ENCODE data around the gene CCNDBP1.

The CCNDBP1 gene

DNA sequence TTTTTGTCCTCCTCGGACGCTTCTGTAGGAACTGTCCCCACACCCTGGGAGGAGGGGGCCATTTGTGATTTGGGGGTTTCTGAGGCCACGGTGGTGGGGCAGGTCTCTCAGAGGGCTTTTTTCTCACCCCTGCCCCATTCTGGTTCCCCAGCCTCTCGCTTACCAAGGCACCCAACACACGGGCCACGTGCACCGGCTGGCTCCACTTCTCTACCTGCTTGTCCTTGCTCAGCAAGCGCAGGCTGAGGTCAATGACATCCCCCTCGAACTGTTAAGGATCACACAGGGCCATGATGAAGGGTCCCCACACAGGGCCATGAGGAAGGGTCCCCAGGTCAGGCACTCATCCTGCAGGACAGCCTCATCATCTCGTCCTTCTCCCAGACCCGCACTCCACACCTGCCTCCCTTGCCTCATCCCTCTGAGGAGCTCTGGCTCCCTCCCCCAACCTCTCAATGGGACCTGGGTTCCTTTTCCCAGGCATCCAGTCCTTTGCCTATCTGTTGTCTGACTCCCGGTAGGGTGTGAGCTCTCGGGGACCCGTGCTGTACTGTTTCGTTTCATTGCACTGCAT lies 25.1 kb downstream of the CCNDBP1 start:
- no peak overlapping the region for H3K9ac ChIP-seq (ENCODE audit: low read depth, low read length)
- H3K4me3 ChIP-seq (ENCODE audit: low read length): no peak overlapping the region
- H3K27me3 ChIP-seq (ENCODE audit: insufficient read depth, low read length): no peaks in the 10 kb centered on the region; the same call in 1 of the 2 replicates

DNA sequence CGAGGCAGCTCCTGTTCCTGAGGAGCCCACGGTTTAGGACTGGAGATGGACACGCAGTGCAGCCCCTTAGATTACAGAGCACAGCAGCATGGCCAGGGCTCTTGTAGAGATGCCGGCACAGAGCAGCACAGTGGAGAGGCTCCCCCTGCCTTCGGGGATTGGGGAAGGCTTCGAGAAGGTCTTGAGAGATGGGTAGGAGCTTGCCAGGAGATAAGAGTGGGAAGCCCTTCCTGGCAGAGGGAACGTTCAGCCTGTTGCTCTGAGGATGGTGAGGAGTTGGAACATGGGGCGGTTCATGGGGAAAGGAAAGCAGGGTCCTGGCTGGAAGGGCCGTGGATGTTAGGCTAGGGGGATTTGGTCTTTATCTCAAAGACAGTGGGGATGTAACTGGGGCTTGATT lies 25.6 kb downstream of the CCNDBP1 start:
- no peaks in the 10 kb centered on the region for H3K4me1 ChIP-seq (ENCODE audit: insufficient read depth, low read length)
- H3K27ac ChIP-seq (ENCODE audit: low read length): no peak overlapping the region
- H3K4me3 ChIP-seq (ENCODE audit: low read length): no peak overlapping the region
- H3K36me3 ChIP-seq (ENCODE audit: insufficient read depth, low read depth, low read length): no peaks in the 10 kb centered on the region
- no peak overlapping the region for H3K9ac ChIP-seq (ENCODE audit: low read depth, low read length)
- no peaks in the 10 kb centered on the region; the same call in 1 of the 2 replicates for H3K27me3 ChIP-seq (ENCODE audit: insufficient read depth, low read length)
- H3K9me3 ChIP-seq (ENCODE audit: insufficient read depth, low read depth, low read length): no peaks in the 10 kb centered on the region; the same call in 1 of the 2 replicates

More for the DNA sequence above, 25.1 kb downstream of the CCNDBP1 start:
- Histone ChIP-seq H3K27ac (ENCODE audit: low read length) (no peak overlapping the region), H3K36me3 (ENCODE audit: insufficient read depth, low read depth, low read length) (no peaks in the 10 kb centered on the region), H3K9me3 (ENCODE audit: insufficient read depth, low read depth, low read length) (no peaks in the 10 kb centered on the region; the same call in 1 of the 2 replicates), H3K4me1 (ENCODE audit: insufficient read depth, low read length) (no peaks in the 10 kb centered on the region)

DNA sequence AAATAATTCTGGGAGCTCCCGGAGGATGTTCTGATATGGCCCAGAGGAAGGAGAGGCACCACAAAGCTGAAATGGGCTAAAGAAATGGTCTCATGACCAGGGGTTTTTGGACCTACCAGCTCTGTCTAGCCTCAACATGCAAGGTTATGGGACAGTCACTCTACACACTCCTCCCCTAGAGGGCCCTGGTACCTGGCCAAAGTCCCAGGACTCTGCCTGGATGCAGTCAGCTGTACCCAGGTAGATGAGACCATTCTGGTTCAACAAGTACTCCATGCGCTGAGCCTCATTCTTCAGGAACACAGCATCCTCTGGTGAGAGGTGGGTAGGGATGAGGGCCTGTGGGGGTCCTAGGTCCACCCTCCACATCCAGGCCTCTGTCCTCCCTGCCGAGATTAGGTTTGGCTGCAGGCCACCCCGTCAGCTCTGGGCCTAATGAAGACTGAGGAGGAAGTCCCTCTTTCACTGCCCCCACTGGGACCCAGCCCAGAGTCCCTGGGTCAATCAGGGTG lies 26.1 kb downstream of the CCNDBP1 start:
- Histone ChIP-seq H3K27me3 (ENCODE audit: insufficient read depth, low read length) (no peaks in the 10 kb centered on the region; the same call in 1 of the 2 replicates), H3K36me3 (ENCODE audit: insufficient read depth, low read depth, low read length) (no peaks in the 10 kb centered on the region), H3K4me1 (ENCODE audit: insufficient read depth, low read length) (no peaks in the 10 kb centered on the region), H3K4me3 (ENCODE audit: low read length) (no peak overlapping the region), H3K9me3 (ENCODE audit: insufficient read depth, low read depth, low read length) (no peaks in the 10 kb centered on the region; the same call in 1 of the 2 replicates), H3K27ac (ENCODE audit: low read length) (no peak overlapping the region), H3K9ac (ENCODE audit: low read depth, low read length) (no peak overlapping the region)

GRCh38 chr15:43212299-43212698 lies 27.1 kb downstream of the CCNDBP1 start:
- Histone ChIP-seq H3K9me3 (ENCODE audit: insufficient read depth, low read depth, low read length) (no peaks in the 10 kb centered on the region; the same call in 1 of the 2 replicates), H3K27ac (ENCODE audit: low read length) (no peak overlapping the region), H3K36me3 (ENCODE audit: insufficient read depth, low read depth, low read length) (no peaks in the 10 kb centered on the region), H3K9ac (ENCODE audit: low read depth, low read length) (no peak overlapping the region), H3K27me3 (ENCODE audit: insufficient read depth, low read length) (no peaks in the 10 kb centered on the region; the same call in 1 of the 2 replicates), H3K4me1 (ENCODE audit: insufficient read depth, low read length) (no peaks in the 10 kb centered on the region), H3K4me3 (ENCODE audit: low read length) (no peak overlapping the region)

DNA sequence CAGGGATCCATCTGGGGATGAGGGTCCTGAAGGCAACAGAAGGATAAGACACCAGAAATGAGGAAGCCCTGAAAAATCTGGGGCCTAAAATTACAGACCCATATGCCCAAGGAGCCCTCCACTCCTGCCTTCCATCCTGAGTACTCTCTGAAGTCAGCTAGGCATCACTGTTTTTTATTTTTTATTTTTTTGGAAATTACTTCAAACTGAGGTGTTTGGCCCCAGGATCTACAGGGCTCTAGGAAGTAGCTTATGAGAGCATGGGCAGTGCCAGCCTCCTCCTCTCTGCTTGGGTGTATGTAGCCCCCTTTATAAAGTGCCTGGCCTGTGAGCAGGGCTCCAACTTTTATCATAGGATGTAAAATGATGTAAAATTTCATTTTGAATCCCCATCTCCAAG lies 27.7 kb downstream of the CCNDBP1 start:
- H3K9ac ChIP-seq (ENCODE audit: low read depth, low read length): no peak overlapping the region
- H3K4me1 ChIP-seq (ENCODE audit: insufficient read depth, low read length): no peaks in the 10 kb centered on the region
- H3K36me3 ChIP-seq (ENCODE audit: insufficient read depth, low read depth, low read length): no peaks in the 10 kb centered on the region
- H3K27me3 ChIP-seq (ENCODE audit: insufficient read depth, low read length): no peaks in the 10 kb centered on the region; the same call in 1 of the 2 replicates
- no peak overlapping the region for H3K4me3 ChIP-seq (ENCODE audit: low read length)
- no peaks in the 10 kb centered on the region; the same call in 1 of the 2 replicates for H3K9me3 ChIP-seq (ENCODE audit: insufficient read depth, low read depth, low read length)
- H3K27ac ChIP-seq (ENCODE audit: low read length): no peak overlapping the region

GRCh38 chr15:43213466-43213865 lies 28.3 kb downstream of the CCNDBP1 start:
- Histone ChIP-seq H3K4me1 (ENCODE audit: insufficient read depth, low read length) (no peaks in the 10 kb centered on the region), H3K36me3 (ENCODE audit: insufficient read depth, low read depth, low read length) (no peaks in the 10 kb centered on the region), H3K27ac (ENCODE audit: low read length) (no peak overlapping the region), H3K4me3 (ENCODE audit: low read length) (no peak overlapping the region), H3K9me3 (ENCODE audit: insufficient read depth, low read depth, low read length) (no peaks in the 10 kb centered on the region; the same call in 1 of the 2 replicates), H3K9ac (ENCODE audit: low read depth, low read length) (no peak overlapping the region), H3K27me3 (ENCODE audit: insufficient read depth, low read length) (no peaks in the 10 kb centered on the region; the same call in 1 of the 2 replicates)

- Histone ChIP-seq H3K9ac (ENCODE audit: low read depth, low read length) (no peak overlapping the region), H3K27me3 (ENCODE audit: insufficient read depth, low read length) (no peaks in the 10 kb centered on the region; the same call in 1 of the 2 replicates), H3K4me1 (ENCODE audit: insufficient read depth, low read length) (no peaks in the 10 kb centered on the region; the same call in 1 of the 2 replicates), H3K4me3 (ENCODE audit: low read length) (no peak overlapping the region), H3K36me3 (ENCODE audit: insufficient read depth, low read depth, low read length) (no peaks in the 10 kb centered on the region), H3K9me3 (ENCODE audit: insufficient read depth, low read depth, low read length) (no peaks in the 10 kb centered on the region; the same call in 1 of the 2 replicates), H3K27ac (ENCODE audit: low read length) (no peak overlapping the region)
Observed at GRCh38 chr15:43214169-43214568, 29.0 kb downstream of the CCNDBP1 start.

DNA sequence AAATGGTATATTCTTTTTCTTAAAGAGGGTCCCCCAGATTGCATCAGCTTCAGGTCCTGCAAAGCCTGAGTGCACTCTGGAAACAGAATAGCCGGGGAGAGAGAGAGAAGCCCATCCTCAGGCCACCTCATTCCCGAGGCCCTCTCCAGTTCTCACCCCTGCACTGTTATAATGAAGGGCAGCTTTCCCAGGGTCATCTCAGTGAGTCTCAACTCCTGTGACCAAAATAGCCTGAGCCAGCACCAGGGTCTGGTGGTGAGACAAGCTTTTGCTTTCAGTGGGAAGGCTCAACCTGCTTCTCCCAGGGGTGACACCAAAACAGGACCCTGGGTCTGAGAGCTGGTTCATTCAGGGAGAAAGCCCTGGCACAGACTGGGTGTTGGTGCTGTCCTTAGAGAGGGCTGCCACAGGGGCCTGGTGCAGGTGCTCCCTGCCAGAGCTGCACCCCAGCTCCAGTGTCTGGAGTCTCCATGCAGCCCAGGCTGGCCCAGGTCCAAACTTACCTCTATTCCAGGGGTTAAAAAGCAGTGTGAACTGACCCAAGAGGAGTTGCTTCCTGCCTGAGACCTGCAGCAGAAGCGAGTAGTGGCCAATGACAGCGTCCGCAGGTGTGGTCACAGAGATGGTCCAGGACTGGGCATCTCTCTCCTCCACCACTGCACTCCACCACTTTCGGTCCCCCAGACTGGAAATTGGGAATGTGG lies 29.5 kb downstream of the CCNDBP1 start:
- Histone ChIP-seq H3K36me3 (ENCODE audit: insufficient read depth, low read depth, low read length) (no peaks in the 10 kb centered on the region), H3K27me3 (ENCODE audit: insufficient read depth, low read length) (no peaks in the 10 kb centered on the region; the same call in 1 of the 2 replicates), H3K9ac (ENCODE audit: low read depth, low read length) (no peak overlapping the region), H3K4me1 (ENCODE audit: insufficient read depth, low read length) (no peaks in the 10 kb centered on the region; the same call in 1 of the 2 replicates), H3K27ac (ENCODE audit: low read length) (no peak overlapping the region), H3K9me3 (ENCODE audit: insufficient read depth, low read depth, low read length) (no peaks in the 10 kb centered on the region; the same call in 1 of the 2 replicates), H3K4me3 (ENCODE audit: low read length) (no peak overlapping the region)

DNA sequence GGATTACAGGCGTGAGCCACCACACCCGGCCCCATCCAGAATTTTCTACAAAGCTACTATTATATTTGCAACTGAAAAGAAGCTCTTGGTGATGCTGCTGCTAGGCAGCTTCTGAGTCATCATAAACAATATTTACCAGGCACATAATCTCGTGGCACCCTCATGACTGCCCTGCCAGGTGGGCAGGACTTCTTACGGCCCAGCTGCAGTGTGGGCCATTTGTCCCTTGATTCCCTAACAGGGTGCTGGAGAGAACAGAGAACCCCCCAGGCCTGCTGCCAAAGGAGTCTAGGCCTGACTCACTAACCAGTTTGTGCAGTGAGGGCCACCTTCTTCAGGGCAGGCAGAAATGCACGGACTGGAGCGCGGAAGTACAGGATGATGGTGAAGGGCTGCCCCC lies 30.8 kb downstream of the CCNDBP1 start:
- Histone ChIP-seq H3K27me3 (ENCODE audit: insufficient read depth, low read length) (no peaks in the 10 kb centered on the region), H3K36me3 (ENCODE audit: insufficient read depth, low read depth, low read length) (no peaks in the 10 kb centered on the region), H3K9me3 (ENCODE audit: insufficient read depth, low read depth, low read length) (no peaks in the 10 kb centered on the region), H3K4me3 (ENCODE audit: low read length) (no peak overlapping the region), H3K9ac (ENCODE audit: low read depth, low read length) (no peak overlapping the region), H3K4me1 (ENCODE audit: insufficient read depth, low read length) (no peaks in the 10 kb centered on the region; the same call in 1 of the 2 replicates), H3K27ac (ENCODE audit: low read length) (no peak overlapping the region)

GRCh38 chr15:43218908-43219706 lies 33.9 kb downstream of the CCNDBP1 start:
- no peaks in the 10 kb centered on the region; the same call in 1 of the 2 replicates for H3K4me1 ChIP-seq (ENCODE audit: insufficient read depth, low read length)
- no peaks in the 10 kb centered on the region for H3K36me3 ChIP-seq (ENCODE audit: insufficient read depth, low read depth, low read length)
- no peak overlapping the region for H3K9ac ChIP-seq (ENCODE audit: low read depth, low read length)
- H3K27ac ChIP-seq (ENCODE audit: low read length): no peak overlapping the region
- no peaks in the 10 kb centered on the region for H3K27me3 ChIP-seq (ENCODE audit: insufficient read depth, low read length)
- H3K9me3 ChIP-seq (ENCODE audit: insufficient read depth, low read depth, low read length): no peaks in the 10 kb centered on the region
- no peak overlapping the region for H3K4me3 ChIP-seq (ENCODE audit: low read length)

Data from iPS-20b (cell line).